ENCODE results near the gene TIRAP.

- TF ChIP-seq CTCF (IDR thresholded peaks at IDR 0.05), result no peak
- no peak for TF ChIP-seq POLR2AphosphoS5 (IDR thresholded peaks at IDR 0.05)
- TF ChIP-seq POLR2A (IDR thresholded peaks at IDR 0.05), result no peak
- TF ChIP-seq EP300 (IDR thresholded peaks at IDR 0.05), result no peak
These were observed 53.8 kb downstream of the TIRAP start for GRCh38 chr11:126336671-126337101.
